Testis (tissue), 3 donors: ENCODE results near the gene SEMA3F. TPM values are rescaled to one million over a fixed set of nuclear protein-coding genes. Genes with fewer than 3 reads are reported as not detected.

Experiments used
- DNase-seq: peaks from one replicate; pipeline ENCODE4 v3.0.0-alpha.2; 2019
- H3K27ac ChIP-seq, 2 donors: fragments of 200-600 bp; sonication (generic); one replicate each; pipeline ENCODE4 v1.5.1; 2019
- H3K27me3 ChIP-seq: fragments of 200-600 bp; sonication (generic); one replicate; pipeline ENCODE4 v1.5.1; 2019
- H3K36me3 ChIP-seq: fragments of 200-600 bp; sonication (generic); one replicate; pipeline ENCODE4 v1.5.1; 2017; ENCODE audit warnings: low read depth; ENCODE audit errors: missing control alignments
- H3K4me1 ChIP-seq: fragments of 200-600 bp; sonication (generic); one replicate; pipeline ENCODE4 v1.5.1; 2019
- H3K4me3 ChIP-seq, 2 donors: fragments of 200-600 bp; sonication (generic); one replicate each; pipeline ENCODE4 v1.5.1; 2017 to 2019
- H3K9me3 ChIP-seq: fragments of 200-600 bp; sonication (generic); one replicate; pipeline ENCODE4 v1.5.1; 2017
- POLR2A ChIP-seq: fragments of 450-650 bp; IDR thresholded peaks from one replicate; pipeline ENCODE4 v1.6.1; 2017; ENCODE audit warnings: antibody characterized with exemption, mild to moderate bottlenecking, moderate library complexity
- WGBS, 2 donors: methylation state at CpG; one replicate each; pipeline ENCODE4 v1.1.5; 2018; 5-methylcytosine and 5-hydroxymethylcytosine counted together
- intact Hi-C: fragments of 100-400 bp; cut with DNase I; formaldehyde crosslinking; loops from one replicate; pipeline ENCODE4 v1.15.1; 2023; ENCODE audit warnings: low total_unique reads
- polyA plus RNA-seq: library from polyadenylated mRNA; stranded (reverse); fragments of 350-450 nt; fragmentation: Illumina TruSeq; extraction: RNeasy Lipid Tissue Mini Kit (QIAGEN cat#74804); gene quantifications from one replicate; pipeline ENCODE4 v1.2.3, GENCODE V29; 2014; ENCODE audit warnings: low read depth, low replicate concordance; ENCODE audit not compliant: insufficient read depth
- total RNA-seq, 2 donors: library from RNA; depleted of rRNA; stranded (reverse); fragments of >200 nt; gene quantifications; one replicate each; pipeline ENCODE4 v1.2.3, GENCODE V29; 2016
- TF ChIP-seq, protein P1 (sequence below), 3 experiments: fragments of 450-650 bp in 2 of 3; fragments of 200-600 bp in 1 of 3; sonication (generic) in 1 of 3; IDR thresholded peaks; one replicate each; pipeline ENCODE4 v1.5.1; 2016 to 2019; ENCODE audit warnings: antibody characterized with exemption in 3 of 3, mild to moderate bottlenecking in 2 of 3, moderate library complexity in 1 of 3

Gene SEMA3F
- total and polyA plus RNA-seq, 3 donors from 2014 or later, result 6.9 to 8.3 (median 7.5) TPM

DNA sequence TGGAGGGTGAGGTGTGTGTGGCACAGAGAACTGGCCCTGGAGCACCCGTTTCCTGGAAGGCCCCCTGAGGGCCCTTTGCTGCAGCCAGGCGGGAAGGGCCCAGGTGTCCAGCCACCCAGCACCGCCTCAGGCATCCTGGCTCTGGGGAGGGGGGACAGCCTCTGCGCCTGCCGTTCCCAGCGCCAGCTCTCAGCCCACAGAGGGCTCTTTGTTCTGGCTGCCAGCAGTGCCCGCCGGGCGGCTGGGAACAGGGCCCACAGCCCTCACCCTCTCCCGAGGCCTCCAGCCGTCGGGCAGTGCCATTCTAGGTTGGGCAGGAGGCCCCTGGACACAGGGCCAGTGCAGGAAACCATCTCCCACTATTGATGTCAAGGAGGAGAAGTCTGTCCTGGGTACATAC, 58.2 kb downstream of the SEMA3F start:
- intact Hi-C loops, result no loop called here
- Histone ChIP-seq H3K27me3 (no peaks in the 10 kb centered on the region), H3K27ac (no peak overlapping the region), H3K4me3 (no peak overlapping the region), H3K4me1 (peaks cover 6% of the 10 kb centered on the region), H3K9me3 (no peaks in the 10 kb centered on the region), H3K36me3 (no peaks in the 10 kb centered on the region)
- peak; percentile 56 for DNase-seq
- 70% methylated on average over 12 of the region's 12 CpGs; no CpG with 5 or more reads in 1 of the 2 donors for WGBS, 2 donors
- TF ChIP-seq, protein P1, sequence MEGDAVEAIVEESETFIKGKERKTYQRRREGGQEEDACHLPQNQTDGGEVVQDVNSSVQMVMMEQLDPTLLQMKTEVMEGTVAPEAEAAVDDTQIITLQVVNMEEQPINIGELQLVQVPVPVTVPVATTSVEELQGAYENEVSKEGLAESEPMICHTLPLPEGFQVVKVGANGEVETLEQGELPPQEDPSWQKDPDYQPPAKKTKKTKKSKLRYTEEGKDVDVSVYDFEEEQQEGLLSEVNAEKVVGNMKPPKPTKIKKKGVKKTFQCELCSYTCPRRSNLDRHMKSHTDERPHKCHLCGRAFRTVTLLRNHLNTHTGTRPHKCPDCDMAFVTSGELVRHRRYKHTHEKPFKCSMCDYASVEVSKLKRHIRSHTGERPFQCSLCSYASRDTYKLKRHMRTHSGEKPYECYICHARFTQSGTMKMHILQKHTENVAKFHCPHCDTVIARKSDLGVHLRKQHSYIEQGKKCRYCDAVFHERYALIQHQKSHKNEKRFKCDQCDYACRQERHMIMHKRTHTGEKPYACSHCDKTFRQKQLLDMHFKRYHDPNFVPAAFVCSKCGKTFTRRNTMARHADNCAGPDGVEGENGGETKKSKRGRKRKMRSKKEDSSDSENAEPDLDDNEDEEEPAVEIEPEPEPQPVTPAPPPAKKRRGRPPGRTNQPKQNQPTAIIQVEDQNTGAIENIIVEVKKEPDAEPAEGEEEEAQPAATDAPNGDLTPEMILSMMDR (IDR thresholded peaks at IDR 0.05), result no peak
- no peak for TF ChIP-seq POLR2A

DNA sequence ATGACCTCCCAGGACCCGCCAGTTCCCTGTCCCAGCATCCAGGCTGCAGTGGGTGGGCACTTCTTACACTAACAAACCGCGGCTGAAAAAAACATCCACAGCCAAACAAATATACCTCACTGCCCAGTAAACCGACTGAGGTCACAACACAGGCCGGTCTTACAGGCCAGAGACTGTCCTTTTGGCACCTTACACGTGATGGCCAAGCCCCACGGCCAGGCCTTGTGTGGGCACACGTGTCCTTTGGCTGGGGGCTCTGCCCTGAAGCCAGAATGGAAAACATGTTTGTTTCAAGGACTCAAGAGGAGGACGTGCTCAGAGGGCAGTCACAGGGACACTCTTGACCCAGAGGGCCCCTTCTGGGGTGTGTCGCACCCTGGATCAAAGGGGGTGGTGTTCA, 59.7 kb downstream of the SEMA3F start:
- intact Hi-C loops, result no loop called here
- DNase-seq, result no peak
- H3K4me3 ChIP-seq, result no peak overlapping the region
- no peaks in the 10 kb centered on the region for H3K9me3 ChIP-seq
- WGBS, 2 donors, result 75 to 76% methylated on average over 10 of the region's 10 CpGs
- H3K36me3 ChIP-seq, result no peaks in the 10 kb centered on the region
- TF ChIP-seq, protein P1 (IDR thresholded peaks at IDR 0.05), result no peak
- no peak for TF ChIP-seq POLR2A
- H3K27me3 ChIP-seq, result no peaks in the 10 kb centered on the region
- no peak overlapping the region for H3K27ac ChIP-seq
- peaks cover 6% of the 10 kb centered on the region for H3K4me1 ChIP-seq

DNA sequence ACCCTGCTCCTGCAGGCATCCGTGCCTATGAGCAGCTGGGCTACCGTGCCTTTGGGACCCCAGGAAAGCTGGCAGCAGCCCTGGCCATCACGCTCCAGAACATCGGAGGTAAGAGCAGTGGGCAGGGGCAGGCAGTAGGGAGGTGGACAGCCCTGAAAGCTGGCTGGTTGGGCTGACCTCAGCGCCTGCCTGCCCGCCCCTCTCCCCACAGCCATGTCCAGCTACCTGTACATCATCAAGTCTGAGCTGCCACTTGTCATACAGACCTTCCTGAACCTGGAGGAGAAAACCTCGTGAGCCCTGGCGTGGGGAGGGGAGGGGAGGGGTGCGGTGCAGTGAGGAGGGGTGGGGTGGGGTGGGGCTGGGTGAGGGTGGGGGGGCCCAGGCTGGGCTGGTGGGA, 60.4 kb downstream of the SEMA3F start:
- H3K27me3 ChIP-seq, result no peaks in the 10 kb centered on the region
- no peak overlapping the region for H3K27ac ChIP-seq
- no peaks in the 10 kb centered on the region for H3K36me3 ChIP-seq
- no peak overlapping the region for H3K4me3 ChIP-seq
- intact Hi-C loops, result no loop called here
- DNase-seq, result no peak
- no peak for TF ChIP-seq POLR2A
- TF ChIP-seq, protein P1 (IDR thresholded peaks at IDR 0.05), result no peak
- 69 to 76% methylated on average over 4 to 9 of the region's 9 CpGs for WGBS, 2 donors
- H3K9me3 ChIP-seq, result no peaks in the 10 kb centered on the region
- peaks cover 6% of the 10 kb centered on the region for H3K4me1 ChIP-seq

DNA sequence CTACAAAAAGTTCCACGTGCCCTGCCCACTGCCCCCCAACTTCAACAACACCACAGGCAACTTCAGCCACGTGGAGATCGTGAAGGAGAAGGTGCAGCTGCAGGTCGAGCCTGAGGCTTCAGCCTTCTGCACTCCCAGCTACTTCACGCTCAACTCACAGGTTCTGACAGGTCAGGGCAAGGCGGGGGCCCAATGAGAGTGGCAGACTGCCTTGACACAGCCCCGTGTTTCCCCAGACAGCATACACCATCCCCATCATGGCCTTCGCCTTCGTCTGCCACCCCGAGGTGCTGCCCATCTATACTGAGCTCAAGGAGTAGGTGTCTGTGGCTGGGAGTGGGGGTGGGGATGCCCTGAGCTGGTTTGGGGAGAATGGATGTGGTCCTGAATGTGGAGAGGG, 62.6 kb downstream of the SEMA3F start:
- Histone ChIP-seq H3K27me3 (no peaks in the 10 kb centered on the region), H3K27ac (no peak overlapping the region), H3K36me3 (no peaks in the 10 kb centered on the region), H3K4me1 (peaks cover 5% of the 10 kb centered on the region), H3K4me3 (no peak overlapping the region), H3K9me3 (no peaks in the 10 kb centered on the region)
- TF ChIP-seq, protein P1 (IDR thresholded peaks at IDR 0.05), result no peak
- no peak for TF ChIP-seq POLR2A
- intact Hi-C loops, result no loop called here
- DNase-seq, result no peak
- 83 to 100% methylated on average over 3 to 10 of the region's 10 CpGs for WGBS, 2 donors

DNA sequence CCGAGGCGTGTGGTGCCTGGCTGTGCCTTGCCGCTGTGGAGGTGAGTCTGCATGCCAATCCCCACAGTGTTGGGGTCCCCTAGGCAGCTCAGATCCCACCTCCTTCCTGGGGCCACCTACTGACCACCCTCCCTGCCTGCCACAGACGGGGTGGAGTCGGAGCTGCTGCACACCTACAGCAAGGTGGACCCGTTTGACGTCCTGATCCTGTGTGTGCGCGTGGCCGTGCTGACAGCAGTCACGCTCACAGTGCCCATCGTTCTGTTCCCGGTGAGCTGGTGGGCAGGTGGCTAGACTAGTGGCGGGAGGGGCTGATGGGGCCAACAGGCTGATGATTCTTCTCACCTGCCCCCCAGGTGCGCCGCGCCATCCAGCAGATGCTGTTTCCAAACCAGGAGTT, 63.3 kb downstream of the SEMA3F start:
- WGBS, 2 donors, result 93 to 98% methylated on average over 10 to 16 of the region's 17 CpGs
- Histone ChIP-seq H3K4me3 (no peak overlapping the region), H3K36me3 (no peaks in the 10 kb centered on the region), H3K4me1 (no peaks in the 10 kb centered on the region), H3K27me3 (no peaks in the 10 kb centered on the region), H3K9me3 (no peaks in the 10 kb centered on the region), H3K27ac (no peak overlapping the region)
- intact Hi-C loops, result no loop called here
- DNase-seq, result no peak
- TF ChIP-seq POLR2A, result no peak
- TF ChIP-seq, protein P1 (IDR thresholded peaks at IDR 0.05), result no peak
